ENCODE data around the gene ZPLD1. TPM values are rescaled to one million over a fixed set of nuclear protein-coding genes. Genes with fewer than 3 reads are reported as not detected.

ZPLD1 gene
- 2.4 TPM for polyA plus RNA-seq (2013, experiment 1 of 4)
- polyA plus RNA-seq (2013, experiment 2 of 4), result 2.6 TPM
- polyA plus RNA-seq (2013, experiment 3 of 4), result 2.0 TPM
- 2.8 TPM for polyA plus RNA-seq (2013, experiment 4 of 4)

- Histone ChIP-seq H3K27ac (ENCODE audit: insufficient read depth, low read depth, low read length, poor library complexity, severe bottlenecking) (no peak within 1 kb of the TSS), H3K27me3 (ENCODE audit: control insufficient read depth, insufficient read depth, low read length, poor library complexity, severe bottlenecking) (no peaks in the 10 kb centered on the region), H3K9me3 (ENCODE audit: control insufficient read depth, low read length) (no peaks in the 10 kb centered on the region), H3K4me1 (ENCODE audit: control insufficient read depth, insufficient read depth, low read length) (no peaks in the 10 kb centered on the region), H3K36me3 (ENCODE audit: control insufficient read depth, insufficient read depth, low read length) (no peaks in the 10 kb centered on the region), H3K4me3 (ENCODE audit: insufficient read depth, low read depth, low read length) (no peak within 1 kb of the TSS)
Observed at GRCh38 chr3:102434715-102435114, at the start of gene ZPLD1. ZPLD1 (plus strand) TSS chr3:102435015; CDS start chr3:102438488, 3,473 bp downstream.

DNA sequence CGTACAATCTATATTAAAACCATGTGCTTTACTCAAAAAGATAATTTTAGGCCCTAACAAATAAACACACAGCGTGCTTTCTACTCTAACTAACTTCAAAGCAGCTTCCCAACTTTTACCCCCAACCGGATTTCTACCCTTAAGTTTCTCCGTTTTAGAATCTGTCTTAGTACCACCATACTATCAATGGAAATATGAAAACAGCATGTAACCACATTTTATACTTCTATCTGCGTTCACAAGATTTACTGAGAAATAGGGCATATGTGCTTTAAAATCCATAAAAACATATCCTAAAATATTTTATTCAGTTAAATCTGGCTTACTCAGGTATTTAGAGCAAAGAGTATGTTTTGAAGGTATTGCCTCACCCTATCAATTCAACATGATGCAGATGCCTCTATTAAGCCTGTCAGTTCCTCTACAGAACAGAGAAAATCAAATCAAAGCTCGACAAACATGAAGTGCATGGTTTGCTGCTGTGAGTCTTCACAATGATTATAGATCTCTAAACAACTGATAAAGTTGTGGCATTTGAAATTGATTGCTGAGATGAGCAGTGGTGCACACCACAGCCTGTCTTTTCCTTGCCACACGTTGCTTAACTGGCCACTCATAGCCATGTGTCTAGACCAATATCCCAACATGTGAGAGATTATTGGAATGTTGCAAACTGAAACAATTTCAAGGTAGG, 44.5 kb upstream of the ZPLD1 start:
- H3K27me3 ChIP-seq (ENCODE audit: control insufficient read depth, insufficient read depth, low read length, poor library complexity, severe bottlenecking), result no peaks in the 10 kb centered on the region
- H3K27ac ChIP-seq (ENCODE audit: insufficient read depth, low read depth, low read length, poor library complexity, severe bottlenecking), result no peak overlapping the region
- no peak overlapping the region for H3K4me3 ChIP-seq (ENCODE audit: insufficient read depth, low read depth, low read length)
- H3K4me1 ChIP-seq (ENCODE audit: control insufficient read depth, insufficient read depth, low read length), result no peaks in the 10 kb centered on the region
- peaks cover under 1% of the 10 kb centered on the region for H3K9me3 ChIP-seq (ENCODE audit: control insufficient read depth, low read length)
- no peaks in the 10 kb centered on the region for H3K36me3 ChIP-seq (ENCODE audit: control insufficient read depth, insufficient read depth, low read length)
- WGBS, 2 experiments, result 95 to 97% methylated on average over 7 of the region's 7 CpGs

DNA sequence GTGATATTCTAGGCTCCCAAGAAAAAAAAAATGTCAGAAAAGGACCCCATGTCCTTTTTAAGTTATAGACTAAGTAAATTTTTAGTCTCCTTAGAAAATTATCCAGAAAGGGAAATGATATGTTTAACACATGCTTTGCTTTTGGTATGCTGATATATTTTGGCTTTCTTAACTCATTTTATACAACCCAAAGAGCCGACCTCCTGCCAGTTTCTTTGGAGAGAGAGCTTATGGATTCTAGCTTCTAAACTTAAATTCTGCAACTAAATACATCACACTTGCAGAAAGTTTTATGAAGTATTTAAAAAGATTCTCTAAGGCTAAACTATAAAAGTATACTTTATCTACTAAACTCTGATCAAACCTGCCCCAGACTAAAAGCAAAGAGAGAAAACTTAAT, 43.9 kb upstream of the ZPLD1 start:
- H3K36me3 ChIP-seq (ENCODE audit: control insufficient read depth, insufficient read depth, low read length), result no peaks in the 10 kb centered on the region
- peaks cover 3% of the 10 kb centered on the region for H3K9me3 ChIP-seq (ENCODE audit: control insufficient read depth, low read length)
- H3K27ac ChIP-seq (ENCODE audit: insufficient read depth, low read depth, low read length, poor library complexity, severe bottlenecking), result no peak overlapping the region
- WGBS, 2 experiments, result no CpG with 5 or more reads among the region's 1 CpG
- H3K4me1 ChIP-seq (ENCODE audit: control insufficient read depth, insufficient read depth, low read length), result no peaks in the 10 kb centered on the region
- no peaks in the 10 kb centered on the region for H3K27me3 ChIP-seq (ENCODE audit: control insufficient read depth, insufficient read depth, low read length, poor library complexity, severe bottlenecking)
- H3K4me3 ChIP-seq (ENCODE audit: insufficient read depth, low read depth, low read length), result no peak overlapping the region

DNA sequence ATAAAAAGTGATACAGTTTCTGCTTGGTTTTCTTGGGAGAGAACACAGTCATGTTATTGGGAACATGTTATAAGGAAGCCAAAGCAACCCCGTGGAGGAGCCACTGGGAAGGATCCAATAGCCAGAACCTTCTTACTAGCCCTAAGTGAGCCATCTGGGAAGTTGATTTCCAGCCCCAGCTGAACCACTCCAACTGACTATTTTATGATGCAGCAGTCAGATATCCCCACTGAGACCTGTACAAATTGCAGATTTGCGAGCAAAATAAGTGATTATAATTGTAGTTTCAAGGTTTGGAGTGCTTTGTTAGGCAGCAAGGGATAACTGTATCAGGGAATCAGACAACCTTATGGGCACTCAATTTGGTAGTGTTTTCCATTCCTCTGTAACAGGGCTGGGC, 43.3 kb upstream of the ZPLD1 start:
- peaks cover 3% of the 10 kb centered on the region for H3K9me3 ChIP-seq (ENCODE audit: control insufficient read depth, low read length)
- WGBS, 2 experiments, result 87 to 90% methylated on average over 2 of the region's 2 CpGs

GRCh38 chr3:102394517-102394916, 40.3 kb upstream of the ZPLD1 start:
- Histone ChIP-seq H3K4me1 (ENCODE audit: control insufficient read depth, insufficient read depth, low read length) (no peaks in the 10 kb centered on the region), H3K9me3 (ENCODE audit: control insufficient read depth, low read length) (peaks cover 3% of the 10 kb centered on the region), H3K4me3 (ENCODE audit: insufficient read depth, low read depth, low read length) (no peak overlapping the region), H3K27ac (ENCODE audit: insufficient read depth, low read depth, low read length, poor library complexity, severe bottlenecking) (no peak overlapping the region), H3K36me3 (ENCODE audit: control insufficient read depth, insufficient read depth, low read length) (no peaks in the 10 kb centered on the region), H3K27me3 (ENCODE audit: control insufficient read depth, insufficient read depth, low read length, poor library complexity, severe bottlenecking) (no peaks in the 10 kb centered on the region)
- 88 to 100% methylated on average over 1 of the region's 1 CpG for WGBS, 2 experiments

More for the DNA sequence above, 43.3 kb upstream of the ZPLD1 start:
- H3K4me1 ChIP-seq (ENCODE audit: control insufficient read depth, insufficient read depth, low read length), result no peaks in the 10 kb centered on the region
- no peak overlapping the region for H3K4me3 ChIP-seq (ENCODE audit: insufficient read depth, low read depth, low read length)
- H3K27me3 ChIP-seq (ENCODE audit: control insufficient read depth, insufficient read depth, low read length, poor library complexity, severe bottlenecking), result no peaks in the 10 kb centered on the region
- H3K36me3 ChIP-seq (ENCODE audit: control insufficient read depth, insufficient read depth, low read length), result no peaks in the 10 kb centered on the region
- H3K27ac ChIP-seq (ENCODE audit: insufficient read depth, low read depth, low read length, poor library complexity, severe bottlenecking), result no peak overlapping the region

- Histone ChIP-seq H3K27me3 (ENCODE audit: control insufficient read depth, insufficient read depth, low read length, poor library complexity, severe bottlenecking) (no peaks in the 10 kb centered on the region), H3K36me3 (ENCODE audit: control insufficient read depth, insufficient read depth, low read length) (no peaks in the 10 kb centered on the region), H3K4me3 (ENCODE audit: insufficient read depth, low read depth, low read length) (no peak overlapping the region), H3K4me1 (ENCODE audit: control insufficient read depth, insufficient read depth, low read length) (no peaks in the 10 kb centered on the region), H3K27ac (ENCODE audit: insufficient read depth, low read depth, low read length, poor library complexity, severe bottlenecking) (no peak overlapping the region), H3K9me3 (ENCODE audit: control insufficient read depth, low read length) (peaks cover 3% of the 10 kb centered on the region)
- WGBS, 2 experiments, result 100% methylated on average over 1 of the region's 1 CpG
Observed at GRCh38 chr3:102398176-102398575, 36.6 kb upstream of the ZPLD1 start.

- H3K9me3 ChIP-seq (ENCODE audit: control insufficient read depth, low read length), result peaks cover 3% of the 10 kb centered on the region
- no peaks in the 10 kb centered on the region for H3K36me3 ChIP-seq (ENCODE audit: control insufficient read depth, insufficient read depth, low read length)
- WGBS, 2 experiments, result 92 to 97% methylated on average over 5 of the region's 5 CpGs
- H3K27ac ChIP-seq (ENCODE audit: insufficient read depth, low read depth, low read length, poor library complexity, severe bottlenecking), result no peak overlapping the region
- no peak overlapping the region for H3K4me3 ChIP-seq (ENCODE audit: insufficient read depth, low read depth, low read length)
- H3K27me3 ChIP-seq (ENCODE audit: control insufficient read depth, insufficient read depth, low read length, poor library complexity, severe bottlenecking), result no peaks in the 10 kb centered on the region
- no peaks in the 10 kb centered on the region for H3K4me1 ChIP-seq (ENCODE audit: control insufficient read depth, insufficient read depth, low read length)
Observed at GRCh38 chr3:102398666-102399065, 36.1 kb upstream of the ZPLD1 start.

DNA sequence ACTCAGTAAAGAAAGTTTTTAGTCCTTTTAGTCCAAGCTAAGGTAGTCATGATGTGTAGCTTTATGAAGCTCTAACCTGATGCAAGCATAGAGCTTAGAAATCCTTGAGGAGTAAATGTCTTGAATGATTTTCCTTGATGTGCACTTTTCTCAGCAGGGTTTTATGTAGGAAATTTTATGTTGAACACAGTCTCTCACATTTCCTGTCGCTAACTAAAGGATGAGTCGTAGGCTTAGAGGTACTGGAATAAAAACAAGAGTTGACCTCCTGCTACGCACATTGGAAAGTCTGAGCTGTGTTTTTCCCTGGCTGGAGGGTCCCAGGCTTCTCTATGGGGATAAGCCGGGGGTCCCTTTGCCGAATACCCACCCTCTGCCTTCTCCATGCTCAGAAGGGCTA, 34.7 kb upstream of the ZPLD1 start:
- H3K4me3 ChIP-seq (ENCODE audit: insufficient read depth, low read depth, low read length), result no peak overlapping the region
- no peak overlapping the region for H3K27ac ChIP-seq (ENCODE audit: insufficient read depth, low read depth, low read length, poor library complexity, severe bottlenecking)
- no peaks in the 10 kb centered on the region for H3K4me1 ChIP-seq (ENCODE audit: control insufficient read depth, insufficient read depth, low read length)
- H3K36me3 ChIP-seq (ENCODE audit: control insufficient read depth, insufficient read depth, low read length), result no peaks in the 10 kb centered on the region
- peaks cover 3% of the 10 kb centered on the region for H3K9me3 ChIP-seq (ENCODE audit: control insufficient read depth, low read length)
- H3K27me3 ChIP-seq (ENCODE audit: control insufficient read depth, insufficient read depth, low read length, poor library complexity, severe bottlenecking), result no peaks in the 10 kb centered on the region
- 93 to 95% methylated on average over 5 of the region's 5 CpGs for WGBS, 2 experiments

DNA sequence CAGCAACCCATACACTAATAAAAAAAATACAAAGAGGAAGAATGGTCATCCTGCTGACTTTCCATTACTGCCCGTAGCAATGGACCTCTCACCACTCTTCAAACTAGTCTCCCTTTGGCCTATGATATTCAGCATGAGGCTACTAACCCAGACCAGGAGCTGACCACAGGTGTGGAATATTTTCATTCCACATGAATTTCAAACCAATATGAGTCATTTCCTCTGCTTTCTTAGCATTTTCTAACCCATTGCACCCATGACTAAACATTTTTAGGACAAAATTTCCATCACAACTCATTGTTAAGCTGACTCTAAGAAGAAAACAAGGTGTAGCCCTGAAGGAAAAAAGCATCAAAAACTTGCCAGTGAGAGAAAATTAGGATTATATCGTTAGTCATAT, 34.0 kb upstream of the ZPLD1 start:
- Histone ChIP-seq H3K36me3 (ENCODE audit: control insufficient read depth, insufficient read depth, low read length) (no peaks in the 10 kb centered on the region), H3K27ac (ENCODE audit: insufficient read depth, low read depth, low read length, poor library complexity, severe bottlenecking) (no peak overlapping the region), H3K4me1 (ENCODE audit: control insufficient read depth, insufficient read depth, low read length) (no peaks in the 10 kb centered on the region), H3K27me3 (ENCODE audit: control insufficient read depth, insufficient read depth, low read length, poor library complexity, severe bottlenecking) (no peaks in the 10 kb centered on the region), H3K9me3 (ENCODE audit: control insufficient read depth, low read length) (no peaks in the 10 kb centered on the region), H3K4me3 (ENCODE audit: insufficient read depth, low read depth, low read length) (no peak overlapping the region)
- WGBS, 2 experiments, result 91 to 94% methylated on average over 1 to 2 of the region's 2 CpGs

- Histone ChIP-seq H3K27me3 (ENCODE audit: control insufficient read depth, insufficient read depth, low read length, poor library complexity, severe bottlenecking) (no peaks in the 10 kb centered on the region), H3K9me3 (ENCODE audit: control insufficient read depth, low read length) (no peaks in the 10 kb centered on the region), H3K4me3 (ENCODE audit: insufficient read depth, low read depth, low read length) (no peak overlapping the region), H3K27ac (ENCODE audit: insufficient read depth, low read depth, low read length, poor library complexity, severe bottlenecking) (no peak overlapping the region), H3K4me1 (ENCODE audit: control insufficient read depth, insufficient read depth, low read length) (no peaks in the 10 kb centered on the region), H3K36me3 (ENCODE audit: control insufficient read depth, insufficient read depth, low read length) (no peaks in the 10 kb centered on the region)
Observed at GRCh38 chr3:102410616-102411015, 24.2 kb upstream of the ZPLD1 start.
